ENCODE data around the gene SGK2.

GRCh38 chr20:43558412-43559146, at the start of gene SGK2:
- TF ChIP-seq CTCF (IDR thresholded peaks at IDR 0.05) (no peak), POLR2A (IDR thresholded peaks at IDR 0.05) (peak; percentile 17 to 72 (median 69))
